Measurements from ENCODE around the gene PSMC5. TPM values are rescaled to one million over a fixed set of nuclear protein-coding genes. Genes with fewer than 3 reads are reported as not detected.

PSMC5 gene
- total RNA-seq, 2 donors from 2014 or later, result 137 TPM

- H3K36me3 ChIP-seq (ENCODE audit: control insufficient read depth, insufficient read depth, low read length), result no peaks in the 10 kb centered on the region
- H3K27me3 Mint-ChIP-seq (ENCODE audit: insufficient read depth), result peaks cover 71% of the 10 kb centered on the region
- TF ChIP-seq CTCF (conservative IDR thresholded peaks at IDR 0.05), result no peak
Observed at GRCh38 chr17:63850401-63850800, 23.2 kb downstream of the PSMC5 start.

GRCh38 chr17:63853260-63853659 is 26.0 kb downstream of the PSMC5 start:
- Histone ChIP-seq H3K27me3 (ENCODE audit: control insufficient read depth, insufficient read depth, low read length, poor library complexity, severe bottlenecking) (peaks cover 24% of the 10 kb centered on the region), H3K27ac (ENCODE audit: low read depth, low read length) (no peak overlapping the region), H3K4me1 (ENCODE audit: control insufficient read depth, insufficient read depth, low read length) (no peaks in the 10 kb centered on the region), H3K36me3 (ENCODE audit: control insufficient read depth, insufficient read depth, low read length) (no peaks in the 10 kb centered on the region), H3K9me3 (ENCODE audit: control insufficient read depth, low read length) (no peaks in the 10 kb centered on the region), H3K9ac (ENCODE audit: extremely low read depth, low read length, poor library complexity, severe bottlenecking) (no peak overlapping the region), H3K4me3 (ENCODE audit: low read length) (no peak overlapping the region)
- Mint-ChIP-seq H3K4me1 (no peaks in the 10 kb centered on the region), H3K27ac (no peak overlapping the region), H3K9me3 (peaks cover 13% of the 10 kb centered on the region), H3K4me3 (no peak overlapping the region), H3K27me3 (ENCODE audit: insufficient read depth) (peaks cover 49% of the 10 kb centered on the region), H3K36me3 (ENCODE audit: low read depth) (no peaks in the 10 kb centered on the region)
- WGBS, 2 experiments (ENCODE audit: insufficient coverage in 1 of 2, insufficient read length in 1 of 2), result 92 to 100% methylated on average over 1 of the region's 2 CpGs
- no peak for TF ChIP-seq CTCF (conservative IDR thresholded peaks at IDR 0.05)
- DNase-seq, result no peak

More at GRCh38 chr17:63850401-63850800, 23.2 kb downstream of the PSMC5 start:
- Mint-ChIP-seq H3K27ac (no peak overlapping the region), H3K9me3 (peaks cover 20% of the 10 kb centered on the region), H3K4me3 (no peak overlapping the region), H3K4me1 (no peaks in the 10 kb centered on the region), H3K36me3 (ENCODE audit: low read depth) (no peaks in the 10 kb centered on the region)
- Histone ChIP-seq H3K9me3 (ENCODE audit: control insufficient read depth, low read length) (no peaks in the 10 kb centered on the region), H3K9ac (ENCODE audit: extremely low read depth, low read length, poor library complexity, severe bottlenecking) (no peak overlapping the region), H3K4me1 (ENCODE audit: control insufficient read depth, insufficient read depth, low read length) (no peaks in the 10 kb centered on the region), H3K4me3 (ENCODE audit: low read length) (no peak overlapping the region), H3K27me3 (ENCODE audit: control insufficient read depth, insufficient read depth, low read length, poor library complexity, severe bottlenecking) (peaks cover 21% of the 10 kb centered on the region), H3K27ac (ENCODE audit: low read depth, low read length) (no peak overlapping the region)
- no peak for DNase-seq
- 91 to 94% methylated on average over 2 to 9 of the region's 9 CpGs for WGBS, 2 experiments (ENCODE audit: insufficient coverage in 1 of 2, insufficient read length in 1 of 2)

DNA sequence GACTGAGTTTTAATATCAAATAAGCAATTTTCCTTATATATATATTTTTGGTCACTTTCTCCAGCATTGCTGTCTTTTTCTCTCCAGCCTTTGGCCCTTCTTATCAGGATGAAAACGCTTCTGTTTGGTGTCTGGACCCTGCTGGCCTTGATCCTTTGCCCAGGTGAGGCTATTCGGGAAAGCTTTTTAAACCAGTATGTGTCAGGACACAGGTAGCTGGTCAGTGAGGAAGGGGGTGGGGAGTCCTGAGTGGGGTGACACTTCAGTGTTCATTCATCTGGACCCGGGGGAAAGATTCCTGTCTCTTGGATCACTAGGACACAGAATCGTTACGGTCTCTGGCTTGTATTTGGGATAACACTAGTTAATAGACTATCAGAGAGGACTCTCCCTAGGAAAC is 27.5 kb downstream of the PSMC5 start:
- no peaks in the 10 kb centered on the region for H3K36me3 ChIP-seq (ENCODE audit: control insufficient read depth, insufficient read depth, low read length)
- Mint-ChIP-seq H3K36me3 (ENCODE audit: low read depth) (no peaks in the 10 kb centered on the region), H3K27me3 (ENCODE audit: insufficient read depth) (peaks cover 41% of the 10 kb centered on the region), H3K9me3 (peaks cover under 1% of the 10 kb centered on the region), H3K4me1 (no peaks in the 10 kb centered on the region), H3K27ac (no peak overlapping the region), H3K4me3 (no peak overlapping the region)
- no peak overlapping the region for H3K27ac ChIP-seq (ENCODE audit: low read depth, low read length)
- H3K4me3 ChIP-seq (ENCODE audit: low read length), result no peak overlapping the region
- no peaks in the 10 kb centered on the region for H3K4me1 ChIP-seq (ENCODE audit: control insufficient read depth, insufficient read depth, low read length)
- TF ChIP-seq CTCF (conservative IDR thresholded peaks at IDR 0.05), result no peak
- WGBS, 2 experiments (ENCODE audit: insufficient coverage in 1 of 2, insufficient read length in 1 of 2), result 93 to 100% methylated on average over 2 to 5 of the region's 5 CpGs
- no peaks in the 10 kb centered on the region for H3K9me3 ChIP-seq (ENCODE audit: control insufficient read depth, low read length)
- no peak overlapping the region for H3K9ac ChIP-seq (ENCODE audit: extremely low read depth, low read length, poor library complexity, severe bottlenecking)
- H3K27me3 ChIP-seq (ENCODE audit: control insufficient read depth, insufficient read depth, low read length, poor library complexity, severe bottlenecking), result peaks cover 31% of the 10 kb centered on the region
- DNase-seq, result no peak
